M059J (cell line): ENCODE results near the gene LRRC25. TPM values are rescaled to one million over a fixed set of nuclear protein-coding genes. Genes with fewer than 3 reads are reported as not detected.

ENCODE experiments used
- DNase-seq: peaks from one replicate; pipeline ENCODE4 v3.0.0-alpha.2; 2012; ENCODE audit warnings: low read depth
- total RNA-seq: library from RNA; depleted of rRNA; stranded (reverse); fragments of >200 nt; shearing (Covaris generic); gene quantifications from 2 replicates; pipeline ENCODE4 v1.2.3, GENCODE V29; 2014; rRNA removed

The LRRC25 gene
- total RNA-seq = not detected in 2 replicates

GRCh38 chr19:18397242-18398202, at the start of gene LRRC25:
TSS of gene LRRC25 (minus strand) at chr19:18397622. CDS start at chr19:18396963, 659 bp downstream.
- DNase-seq = no peak

GRCh38 chr19:18446811-18447359, 49.5 kb upstream of the LRRC25 start:
- no peak for DNase-seq

- DNase-seq = no peak
Measured at GRCh38 chr19:18446145-18446810, 48.9 kb upstream of the LRRC25 start.

- no peak for DNase-seq
Measured at GRCh38 chr19:18445262-18445948, 48.0 kb upstream of the LRRC25 start.

GRCh38 chr19:18444513-18444912, 47.1 kb upstream of the LRRC25 start:
- DNase-seq = no peak

- DNase-seq = no peak
Measured at GRCh38 chr19:18443831-18444230, 46.4 kb upstream of the LRRC25 start.

GRCh38 chr19:18443406-18443805, 46.0 kb upstream of the LRRC25 start:
- DNase-seq = no peak

GRCh38 chr19:18442941-18443340, 45.5 kb upstream of the LRRC25 start:
- no peak for DNase-seq

GRCh38 chr19:18441804-18442788, 44.7 kb upstream of the LRRC25 start:
- no peak for DNase-seq

GRCh38 chr19:18440936-18441803, 43.7 kb upstream of the LRRC25 start:
- DNase-seq = no peak

- DNase-seq = no peak
Measured at GRCh38 chr19:18440415-18440877, 43.0 kb upstream of the LRRC25 start.

GRCh38 chr19:18439910-18440237, 42.5 kb upstream of the LRRC25 start:
- no peak for DNase-seq

GRCh38 chr19:18439025-18439909, 41.8 kb upstream of the LRRC25 start:
- DNase-seq = peak; percentile 86

GRCh38 chr19:18438331-18439024, 41.1 kb upstream of the LRRC25 start:
- peak; percentile 48 for DNase-seq

- DNase-seq = no peak
Measured at GRCh38 chr19:18437491-18438330, 40.3 kb upstream of the LRRC25 start, which contains the start of gene ISYNA1. TSS of gene ISYNA1 (minus strand) at chr19:18438133. CDS start at chr19:18437979, 154 bp downstream.

GRCh38 chr19:18436671-18437490, 39.5 kb upstream of the LRRC25 start:
- DNase-seq = peak; percentile 47
